ENCODE measurements around the gene ZNF653.

GRCh38 chr19:11547929-11548700, 42.5 kb upstream of the ZNF653 start:
- no peak for TF ChIP-seq CTCF (IDR thresholded peaks at IDR 0.05)
- TF ChIP-seq ZFX (IDR thresholded peaks at IDR 0.05; ENCODE audit: borderline replicate concordance): no peak
